A549 (cell line): Measurements from ENCODE around the gene ABCA2. TPM values are rescaled to one million over a fixed set of nuclear protein-coding genes. Genes with fewer than 3 reads are reported as not detected.

Source experiments
- ATAC-seq, 2 experiments: fragments of 200-7000 bp in 1 of 2; fragments of >200 bp in 1 of 2; cut with Nextera tagmentation in 1 of 2; cut with Tn5 transposase in 1 of 2; 3 replicates each; pipeline versions ENCODE4 v1.8.0 to v1.9.1; 2018 to 2020; ENCODE audit warnings: mild to moderate bottlenecking in 1 of 2, moderate library complexity in 1 of 2
- CTCF ChIA-PET: fragments of 300-600 bp; sonication (Branson Sonifier 250); formaldehyde crosslinking; extraction: SDS; loops from one replicate; lab custom pipeline; 2021; ENCODE audit warnings: antibody characterized with exemption, inconsistent platforms; lab: Yijun Ruan, JAX
- POLR2A ChIA-PET: fragments of 350-600 bp; formaldehyde crosslinking; extraction: SDS; loops from one replicate; lab custom pipeline; 2021; ENCODE audit warnings: antibody characterized with exemption, inconsistent platforms; lab: Yijun Ruan, JAX
- DNase-seq, 2 experiments: peaks; one replicate each; pipeline versions ENCODE4 v3.0.0 to v3.0.0-alpha.2; 2011 to 2016; ENCODE audit warnings: low read depth in 1 of 2, low spot score in 1 of 2
- FAIRE-seq: peaks from 2 replicates; lab custom pipeline; 2011; peaks lifted over from hg19 to GRCh38; lab: Jason Lieb, UNC
- H3K27ac ChIP-seq, 2 experiments: fragments of >200 bp; sonication (Bioruptor Twin); formaldehyde crosslinking; 3 replicates each; pipeline ENCODE4 v1.5.1; 2016 to 2017
- H3K4me1 ChIP-seq: fragments of >200 bp; sonication (Bioruptor Twin); formaldehyde crosslinking; 3 replicates; pipeline ENCODE4 v1.6.1; 2016
- H3K4me2 ChIP-seq: fragments of >200 bp; sonication (Bioruptor Twin); formaldehyde crosslinking; 3 replicates; pipeline ENCODE4 v1.6.1; 2016
- H3K4me3 ChIP-seq: fragments of >200 bp; sonication (Bioruptor Twin); formaldehyde crosslinking; 3 replicates; pipeline ENCODE4 v1.5.1; 2016
- H3K9me3 ChIP-seq: fragments of >200 bp; sonication (Bioruptor Twin); formaldehyde crosslinking; 3 replicates; pipeline ENCODE4 v1.6.1; 2016
- CEBPB ChIP-seq, 2 experiments: fragments of >200 bp in 1 of 2; sonication (Bioruptor Twin) in 1 of 2; formaldehyde crosslinking in 1 of 2; IDR thresholded peaks; 2 replicates each; pipeline ENCODE4 v1.6.1; 2012 to 2016
- EP300 ChIP-seq, 2 experiments: fragments of >200 bp; sonication (Bioruptor Twin); formaldehyde crosslinking; IDR thresholded peaks; 2 replicates in 1 of 2; 3 replicates in 1 of 2; pipeline ENCODE4 v1.6.1; 2016 to 2017
- FOSL2 ChIP-seq, 2 experiments: fragments of 450-650 bp in 1 of 2; fragments of >200 bp in 1 of 2; sonication (Bioruptor Twin) in 1 of 2; formaldehyde crosslinking; IDR thresholded peaks; 2 replicates each; pipeline versions ENCODE4 v1.5.0 to v1.6.1; 2016 to 2020; ENCODE audit warnings: mild to moderate bottlenecking in 1 of 2, moderate library complexity in 1 of 2
- NPAS2 ChIP-seq: fragments of 250-450 bp; sonication (Bioruptor Pico); IDR thresholded peaks from 2 replicates; pipeline ENCODE4 v1.8.0; 2022; ENCODE audit warnings: mild to moderate bottlenecking, moderate library complexity, borderline replicate concordance
- RAD21 ChIP-seq, 2 experiments: fragments of >200 bp in 1 of 2; sonication (Bioruptor Twin) in 1 of 2; formaldehyde crosslinking in 1 of 2; IDR thresholded peaks in 1 of 2; conservative IDR thresholded peaks in 1 of 2; 2 replicates in 1 of 2; 3 replicates in 1 of 2; pipeline ENCODE4 v1.6.1; 2012 to 2018; ENCODE audit warnings: inconsistent platforms in 1 of 2
- SMC3 ChIP-seq: fragments of >200 bp; sonication (Bioruptor Twin); formaldehyde crosslinking; IDR thresholded peaks from 3 replicates; pipeline ENCODE4 v1.6.1; 2018; ENCODE audit warnings: inconsistent platforms
- WGBS: methylation state at CpG from one replicate; pipeline ENCODE4 v1.1.6; 2017; ENCODE audit errors: missing lambda C conversion rate; 5-methylcytosine and 5-hydroxymethylcytosine counted together
- polyA plus RNA-seq, 4 experiments: library from polyadenylated mRNA; depleted of rRNA in 3 of 4; stranded (reverse); fragments of >200 nt; fragmentation: RNase III in 1 of 4; extraction: RNeasy Plus Mini Kit Qiagen cat#74134 plus additional on column Dnase treatment in 1 of 4; gene quantifications; 2 replicates in 3 of 4; 3 replicates in 1 of 4; pipeline ENCODE4 v1.2.3, GENCODE V29; 2011 to 2017
- TF ChIP-seq, protein P1 (sequence below): IDR thresholded peaks from 2 replicates; pipeline ENCODE4 v1.6.1; 2012

The ABCA2 gene
- polyA plus RNA-seq, 2 of the 4 experiments (the other 2 are of a cell fraction) = 8.3 to 24.7 TPM

DNA sequence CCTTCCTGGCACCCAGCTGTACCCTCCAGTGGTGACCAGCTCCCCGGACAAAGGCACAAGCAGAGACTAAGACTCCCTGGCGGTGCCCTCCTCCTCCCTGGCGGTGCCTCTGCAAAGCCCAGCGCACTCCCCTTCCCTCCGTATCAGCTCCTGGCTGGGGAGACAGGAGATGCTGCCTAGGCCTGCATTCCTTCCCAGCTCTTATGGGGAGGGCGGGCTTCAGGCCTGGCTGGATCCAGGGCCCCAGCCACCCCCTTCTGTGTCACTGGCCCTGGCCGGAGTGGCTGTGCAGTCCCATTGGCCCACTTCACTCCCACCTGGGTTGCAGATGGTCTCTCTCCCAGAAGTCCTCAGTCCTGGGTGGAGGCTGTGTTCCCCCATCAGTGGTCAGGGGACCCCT is 69.6 kb downstream of the ABCA2 start (continued):
- no peak for TF ChIP-seq SMC3
- no peak for TF ChIP-seq FOSL2 (IDR thresholded peaks at IDR 0.05)
- TF ChIP-seq FOSL2 (CRISPR knock-in tag; IDR thresholded peaks at IDR 0.05) = no peak

DNA sequence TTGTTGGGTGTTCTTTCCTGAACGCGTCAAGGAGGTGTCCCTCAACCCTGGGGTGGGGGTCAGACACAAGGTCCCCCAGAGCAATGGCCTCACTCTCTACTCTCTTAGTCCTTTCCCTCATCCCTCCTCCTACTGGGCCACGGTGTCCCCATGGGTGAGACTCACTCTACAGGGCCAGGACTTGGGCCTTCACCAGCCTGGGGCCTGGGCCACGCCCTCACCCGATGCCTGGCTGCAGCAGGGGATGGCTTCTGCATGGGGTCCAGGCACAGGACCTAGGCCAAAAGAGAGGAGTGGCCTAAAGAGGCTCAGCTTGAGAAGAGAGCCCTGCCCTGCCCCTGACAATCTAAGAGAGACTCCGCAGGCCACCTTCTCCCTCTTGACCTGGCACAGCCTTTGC is 70.1 kb downstream of the ABCA2 start:
- H3K4me2 ChIP-seq = no peak overlapping the region
- TF ChIP-seq, protein P1, sequence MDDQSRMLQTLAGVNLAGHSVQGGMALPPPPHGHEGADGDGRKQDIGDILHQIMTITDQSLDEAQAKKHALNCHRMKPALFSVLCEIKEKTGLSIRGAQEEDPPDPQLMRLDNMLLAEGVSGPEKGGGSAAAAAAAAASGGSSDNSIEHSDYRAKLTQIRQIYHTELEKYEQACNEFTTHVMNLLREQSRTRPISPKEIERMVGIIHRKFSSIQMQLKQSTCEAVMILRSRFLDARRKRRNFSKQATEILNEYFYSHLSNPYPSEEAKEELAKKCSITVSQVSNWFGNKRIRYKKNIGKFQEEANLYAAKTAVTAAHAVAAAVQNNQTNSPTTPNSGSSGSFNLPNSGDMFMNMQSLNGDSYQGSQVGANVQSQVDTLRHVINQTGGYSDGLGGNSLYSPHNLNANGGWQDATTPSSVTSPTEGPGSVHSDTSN = no peak
- TF ChIP-seq RAD21 (conservative IDR thresholded peaks at IDR 0.05 in 1 of 2, IDR thresholded peaks at IDR 0.05 in 1 of 2) (no peak), NPAS2 (CRISPR knock-in tag) (no peak)
- TF ChIP-seq, all 56 proteins: peak for 0
- ChIA-PET CTCF (interaction anchor here (0.8 kb wide), 1 partner anchor 77 kb away, joined by 3 read pairs; no protein-coding TSS in a partner anchor), POLR2A (interaction anchor here (1.3 kb wide), 1 partner anchor 8 kb away, joined by 3 read pairs; no protein-coding TSS in a partner anchor)
- no peak overlapping the region for H3K27ac ChIP-seq
- H3K9me3 ChIP-seq = no peaks in the 10 kb centered on the region
- no peaks in the 10 kb centered on the region for H3K4me1 ChIP-seq
- no peak for FAIRE-seq
- ATAC-seq = no peak
- H3K4me3 ChIP-seq = no peak overlapping the region
- no peak for DNase-seq
- 74% methylated on average over 4 of the region's 6 CpGs for WGBS

DNA sequence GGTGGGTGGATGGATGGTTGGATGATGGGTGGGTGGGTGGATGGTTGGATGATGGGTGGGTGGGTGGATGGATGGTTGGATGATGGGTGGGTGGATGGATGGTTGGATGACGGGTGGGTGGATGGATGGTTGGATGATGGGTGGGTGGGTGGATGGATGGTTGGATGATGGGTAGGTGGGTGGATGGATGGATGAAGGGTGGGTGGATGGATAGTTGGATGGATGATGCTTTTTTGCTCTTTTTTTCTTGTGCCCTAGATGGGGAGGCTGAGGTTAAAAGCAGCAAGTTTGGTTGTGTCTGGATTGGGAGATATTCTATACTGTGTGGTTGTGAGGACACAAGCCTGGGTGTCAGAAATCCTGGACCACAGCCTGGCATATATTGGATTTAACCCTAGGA is 70.6 kb downstream of the ABCA2 start:
- no peak for DNase-seq
- no peak overlapping the region for H3K27ac ChIP-seq
- TF ChIP-seq CEBPB (IDR thresholded peaks at IDR 0.05) = no peak
- no peak for TF ChIP-seq EP300 (IDR thresholded peaks at IDR 0.05)
- H3K4me2 ChIP-seq = no peak overlapping the region
- no peaks in the 10 kb centered on the region for H3K4me1 ChIP-seq
- ChIA-PET CTCF (no interaction called here), POLR2A (interaction anchor here (1.3 kb wide), 1 partner anchor 8 kb away, joined by 3 read pairs; no protein-coding TSS in a partner anchor)
- H3K9me3 ChIP-seq = no peaks in the 10 kb centered on the region
- no peak for ATAC-seq
- no CpG with 5 or more reads among the region's 1 CpG for WGBS
- no peak overlapping the region for H3K4me3 ChIP-seq
- FAIRE-seq = no peak

Other genes with a start within 250 kb of the ABCA2 start
Only the 30 nearest of the 38 such genes appear.
- 0.75 and 0.76 TPM in 2 replicates for gene AJM1, start 185.8 kb downstream of the ABCA2 start, polyA plus RNA-seq (2011; rRNA removed)
- 3.0 to 3.6 TPM (median 3.2 TPM) in 3 replicates for gene AJM1, start 185.8 kb downstream of the ABCA2 start, polyA plus RNA-seq (2017; fragmentation: RNase III; extraction: RNeasy Plus Mini Kit Qiagen cat#74134 plus additional on column Dnase treatment)
- 104 and 123 TPM in 2 replicates for gene PHPT1, start 178.8 kb downstream of the ABCA2 start, polyA plus RNA-seq (2011; rRNA removed)
- 234 to 261 TPM (median 239 TPM) in 3 replicates for gene PHPT1, start 178.8 kb downstream of the ABCA2 start, polyA plus RNA-seq (2017; fragmentation: RNase III; extraction: RNeasy Plus Mini Kit Qiagen cat#74134 plus additional on column Dnase treatment)
- 1.3 and 1.5 TPM in 2 replicates for gene MAMDC4, start 175.9 kb downstream of the ABCA2 start, polyA plus RNA-seq (2011; rRNA removed)
- gene MAMDC4, start 175.9 kb downstream of the ABCA2 start, polyA plus RNA-seq (2017; fragmentation: RNase III; extraction: RNeasy Plus Mini Kit Qiagen cat#74134 plus additional on column Dnase treatment) = 7.3 to 9.1 TPM (median 7.6 TPM) in 3 replicates
- gene EDF1, start 161.9 kb downstream of the ABCA2 start, polyA plus RNA-seq (2011; rRNA removed) = 284 and 464 TPM in 2 replicates
- gene EDF1, start 161.9 kb downstream of the ABCA2 start, polyA plus RNA-seq (2017; fragmentation: RNase III; extraction: RNeasy Plus Mini Kit Qiagen cat#74134 plus additional on column Dnase treatment) = 472 to 560 TPM (median 477 TPM) in 3 replicates
- gene TRAF2, start 141.7 kb downstream of the ABCA2 start, polyA plus RNA-seq (2011; rRNA removed) = 23.8 and 24.5 TPM in 2 replicates
- 36.4 to 49.4 TPM (median 39.5 TPM) in 3 replicates for gene TRAF2, start 141.7 kb downstream of the ABCA2 start, polyA plus RNA-seq (2017; fragmentation: RNase III; extraction: RNeasy Plus Mini Kit Qiagen cat#74134 plus additional on column Dnase treatment)
- 37.3 and 37.5 TPM in 2 replicates for gene FBXW5, start 83.5 kb downstream of the ABCA2 start, polyA plus RNA-seq (2011; rRNA removed)
- gene FBXW5, start 83.5 kb downstream of the ABCA2 start, polyA plus RNA-seq (2017; fragmentation: RNase III; extraction: RNeasy Plus Mini Kit Qiagen cat#74134 plus additional on column Dnase treatment) = 59.3 to 61.4 TPM (median 59.5 TPM) in 3 replicates
- 0.41 and 0.45 TPM in 2 replicates for gene C8G, start 83.0 kb downstream of the ABCA2 start, polyA plus RNA-seq (2011; rRNA removed)
- gene C8G, start 83.0 kb downstream of the ABCA2 start, polyA plus RNA-seq (2017; fragmentation: RNase III; extraction: RNeasy Plus Mini Kit Qiagen cat#74134 plus additional on column Dnase treatment) = 1.1 to 1.3 TPM (median 1.1 TPM) in 3 replicates
- gene LCN12, start 76.0 kb downstream of the ABCA2 start, polyA plus RNA-seq (2011; rRNA removed) = 0.74 and 1.8 TPM in 2 replicates
- gene LCN12, start 76.0 kb downstream of the ABCA2 start, polyA plus RNA-seq (2017; fragmentation: RNase III; extraction: RNeasy Plus Mini Kit Qiagen cat#74134 plus additional on column Dnase treatment) = 2.8 to 3.6 TPM (median 3.0 TPM) in 3 replicates
- 0.31 and 0.33 TPM in 2 replicates for gene PTGDS, start 50.7 kb downstream of the ABCA2 start, polyA plus RNA-seq (2011; rRNA removed)
- gene PTGDS, start 50.7 kb downstream of the ABCA2 start, polyA plus RNA-seq (2017; fragmentation: RNase III; extraction: RNeasy Plus Mini Kit Qiagen cat#74134 plus additional on column Dnase treatment) = 0.18 to 0.34 TPM (median 0.26 TPM) in 3 replicates
- gene LCNL1, start 45.2 kb downstream of the ABCA2 start, polyA plus RNA-seq (2011; rRNA removed) = 0.04 and 0.19 TPM in 2 replicates
- 0.05 to 0.08 TPM (median 0.08 TPM) in 3 replicates for gene LCNL1, start 45.2 kb downstream of the ABCA2 start, polyA plus RNA-seq (2017; fragmentation: RNase III; extraction: RNeasy Plus Mini Kit Qiagen cat#74134 plus additional on column Dnase treatment)
- gene PAXX, start 35.8 kb downstream of the ABCA2 start, polyA plus RNA-seq (2011; rRNA removed) = 12.6 and 15.6 TPM in 2 replicates
- 50.7 to 57.0 TPM (median 53.2 TPM) in 3 replicates for gene PAXX, start 35.8 kb downstream of the ABCA2 start, polyA plus RNA-seq (2017; fragmentation: RNase III; extraction: RNeasy Plus Mini Kit Qiagen cat#74134 plus additional on column Dnase treatment)
- 0.33 and 0.61 TPM in 2 replicates for gene CLIC3, start 31.7 kb downstream of the ABCA2 start, polyA plus RNA-seq (2011; rRNA removed)
- 5.1 to 6.6 TPM (median 6.4 TPM) in 3 replicates for gene CLIC3, start 31.7 kb downstream of the ABCA2 start, polyA plus RNA-seq (2017; fragmentation: RNase III; extraction: RNeasy Plus Mini Kit Qiagen cat#74134 plus additional on column Dnase treatment)
- gene FUT7, start 3.9 kb upstream of the ABCA2 start, polyA plus RNA-seq (2011; rRNA removed) = not detected in 2 replicates
- 0.07 TPM in 1 of 3 replicates, not detected in the others for gene FUT7, start 3.9 kb upstream of the ABCA2 start, polyA plus RNA-seq (2017; fragmentation: RNase III; extraction: RNeasy Plus Mini Kit Qiagen cat#74134 plus additional on column Dnase treatment)
- gene NPDC1, start 17.9 kb upstream of the ABCA2 start, polyA plus RNA-seq (2011; rRNA removed) = 12.7 and 13.0 TPM in 2 replicates
- 33.2 to 40.6 TPM (median 40.2 TPM) in 3 replicates for gene NPDC1, start 17.9 kb upstream of the ABCA2 start, polyA plus RNA-seq (2017; fragmentation: RNase III; extraction: RNeasy Plus Mini Kit Qiagen cat#74134 plus additional on column Dnase treatment)
- 0.75 and 2.3 TPM in 2 replicates for gene ENTPD2, start 25.8 kb upstream of the ABCA2 start, polyA plus RNA-seq (2011; rRNA removed)
- gene ENTPD2, start 25.8 kb upstream of the ABCA2 start, polyA plus RNA-seq (2017; fragmentation: RNase III; extraction: RNeasy Plus Mini Kit Qiagen cat#74134 plus additional on column Dnase treatment) = 0.71 to 1.2 TPM (median 1.1 TPM) in 3 replicates
- gene SAPCD2, start 42.3 kb upstream of the ABCA2 start, polyA plus RNA-seq (2011; rRNA removed) = 6.5 and 6.9 TPM in 2 replicates
- 13.1 to 16.4 TPM (median 14.6 TPM) in 3 replicates for gene SAPCD2, start 42.3 kb upstream of the ABCA2 start, polyA plus RNA-seq (2017; fragmentation: RNase III; extraction: RNeasy Plus Mini Kit Qiagen cat#74134 plus additional on column Dnase treatment)
- 1.2 and 1.9 TPM in 2 replicates for gene UAP1L1, start 49.3 kb upstream of the ABCA2 start, polyA plus RNA-seq (2011; rRNA removed)
- 4.8 to 7.8 TPM (median 6.0 TPM) in 3 replicates for gene UAP1L1, start 49.3 kb upstream of the ABCA2 start, polyA plus RNA-seq (2017; fragmentation: RNase III; extraction: RNeasy Plus Mini Kit Qiagen cat#74134 plus additional on column Dnase treatment)
- gene MAN1B1, start 58.7 kb upstream of the ABCA2 start, polyA plus RNA-seq (2011; rRNA removed) = 31.7 and 47.8 TPM in 2 replicates
- gene MAN1B1, start 58.7 kb upstream of the ABCA2 start, polyA plus RNA-seq (2017; fragmentation: RNase III; extraction: RNeasy Plus Mini Kit Qiagen cat#74134 plus additional on column Dnase treatment) = 45.1 to 48.6 TPM (median 47.0 TPM) in 3 replicates
- 27.6 and 36.0 TPM in 2 replicates for gene DPP7, start 86.5 kb upstream of the ABCA2 start, polyA plus RNA-seq (2011; rRNA removed)
- gene DPP7, start 86.5 kb upstream of the ABCA2 start, polyA plus RNA-seq (2017; fragmentation: RNase III; extraction: RNeasy Plus Mini Kit Qiagen cat#74134 plus additional on column Dnase treatment) = 61.3 to 71.8 TPM (median 68.5 TPM) in 3 replicates
- gene GRIN1, start 110.9 kb upstream of the ABCA2 start, polyA plus RNA-seq (2011; rRNA removed) = 0.11 and 0.13 TPM in 2 replicates
- gene GRIN1, start 110.9 kb upstream of the ABCA2 start, polyA plus RNA-seq (2017; fragmentation: RNase III; extraction: RNeasy Plus Mini Kit Qiagen cat#74134 plus additional on column Dnase treatment) = 0.30 to 0.51 TPM (median 0.45 TPM) in 3 replicates
- gene LRRC26, start 141.8 kb upstream of the ABCA2 start, polyA plus RNA-seq (2011; rRNA removed) = 0.08 and 0.09 TPM in 2 replicates
- gene LRRC26, start 141.8 kb upstream of the ABCA2 start, polyA plus RNA-seq (2017; fragmentation: RNase III; extraction: RNeasy Plus Mini Kit Qiagen cat#74134 plus additional on column Dnase treatment) = 0.80 to 1.2 TPM (median 1.0 TPM) in 3 replicates
- gene TMEM210, start 143.8 kb upstream of the ABCA2 start, polyA plus RNA-seq (2011; rRNA removed) = not detected in 2 replicates
- not detected in 3 replicates for gene TMEM210, start 143.8 kb upstream of the ABCA2 start, polyA plus RNA-seq (2017; fragmentation: RNase III; extraction: RNeasy Plus Mini Kit Qiagen cat#74134 plus additional on column Dnase treatment)
- gene ANAPC2, start 160.3 kb upstream of the ABCA2 start, polyA plus RNA-seq (2011; rRNA removed) = 17.5 and 22.3 TPM in 2 replicates
- gene ANAPC2, start 160.3 kb upstream of the ABCA2 start, polyA plus RNA-seq (2017; fragmentation: RNase III; extraction: RNeasy Plus Mini Kit Qiagen cat#74134 plus additional on column Dnase treatment) = 35.4 to 40.7 TPM (median 39.9 TPM) in 3 replicates
- 52.6 and 54.1 TPM in 2 replicates for gene SSNA1, start 160.4 kb upstream of the ABCA2 start, polyA plus RNA-seq (2011; rRNA removed)
- gene SSNA1, start 160.4 kb upstream of the ABCA2 start, polyA plus RNA-seq (2017; fragmentation: RNase III; extraction: RNeasy Plus Mini Kit Qiagen cat#74134 plus additional on column Dnase treatment) = 89.2 to 102 TPM (median 102 TPM) in 3 replicates
- gene TPRN, start 172.5 kb upstream of the ABCA2 start, polyA plus RNA-seq (2011; rRNA removed) = 2.1 and 2.4 TPM in 2 replicates
- 5.3 to 6.5 TPM (median 6.3 TPM) in 3 replicates for gene TPRN, start 172.5 kb upstream of the ABCA2 start, polyA plus RNA-seq (2017; fragmentation: RNase III; extraction: RNeasy Plus Mini Kit Qiagen cat#74134 plus additional on column Dnase treatment)
- gene TMEM203, start 177.4 kb upstream of the ABCA2 start, polyA plus RNA-seq (2011; rRNA removed) = 47.3 and 51.8 TPM in 2 replicates
- gene TMEM203, start 177.4 kb upstream of the ABCA2 start, polyA plus RNA-seq (2017; fragmentation: RNase III; extraction: RNeasy Plus Mini Kit Qiagen cat#74134 plus additional on column Dnase treatment) = 29.2 to 31.0 TPM (median 31.0 TPM) in 3 replicates
- gene NDOR1, start 177.5 kb upstream of the ABCA2 start, polyA plus RNA-seq (2011; rRNA removed) = 5.6 and 6.4 TPM in 2 replicates
- gene NDOR1, start 177.5 kb upstream of the ABCA2 start, polyA plus RNA-seq (2017; fragmentation: RNase III; extraction: RNeasy Plus Mini Kit Qiagen cat#74134 plus additional on column Dnase treatment) = 17.9 to 19.5 TPM (median 17.9 TPM) in 3 replicates
- gene RNF208, start 194.0 kb upstream of the ABCA2 start, polyA plus RNA-seq (2011; rRNA removed) = 0.06 and 0.29 TPM in 2 replicates
- 1.0 to 1.7 TPM (median 1.7 TPM) in 3 replicates for gene RNF208, start 194.0 kb upstream of the ABCA2 start, polyA plus RNA-seq (2017; fragmentation: RNase III; extraction: RNeasy Plus Mini Kit Qiagen cat#74134 plus additional on column Dnase treatment)
- 0.30 and 0.32 TPM in 2 replicates for gene CYSRT1, start 196.9 kb upstream of the ABCA2 start, polyA plus RNA-seq (2011; rRNA removed)
- gene CYSRT1, start 196.9 kb upstream of the ABCA2 start, polyA plus RNA-seq (2017; fragmentation: RNase III; extraction: RNeasy Plus Mini Kit Qiagen cat#74134 plus additional on column Dnase treatment) = 0.81 to 1.0 TPM (median 0.87 TPM) in 3 replicates
- not detected in 2 replicates for gene RNF224, start 199.3 kb upstream of the ABCA2 start, polyA plus RNA-seq (2011; rRNA removed)
- gene RNF224, start 199.3 kb upstream of the ABCA2 start, polyA plus RNA-seq (2017; fragmentation: RNase III; extraction: RNeasy Plus Mini Kit Qiagen cat#74134 plus additional on column Dnase treatment) = 0.04 to 0.07 TPM (median 0.07 TPM) in 3 replicates